GM23248 (cell line): Measurements from ENCODE around the gene SRP14. TPM values are rescaled to one million over a fixed set of nuclear protein-coding genes. Genes with fewer than 3 reads are reported as not detected.

Experiments used
- DNase-seq: peaks from one replicate; pipeline ENCODE4 v3.0.0-alpha.2; 2015
- H2AFZ ChIP-seq: fragments of 200-600 bp; sonication (generic); 2 replicates; pipeline ENCODE4 v1.6.1; 2016; ENCODE audit warnings: antibody characterized with exemption
- H3F3A ChIP-seq: fragments of 200-600 bp; sonication (generic); 2 replicates; pipeline ENCODE4 v1.6.1; 2016; ENCODE audit warnings: mild to moderate bottlenecking, antibody characterized with exemption, mixed run types; ENCODE audit not compliant: insufficient read depth
- H3K27ac ChIP-seq: fragments of 200-600 bp; sonication (generic); 2 replicates; pipeline ENCODE4 v1.5.1; 2016; ENCODE audit warnings: mild to moderate bottlenecking
- H3K27me3 ChIP-seq: fragments of 200-600 bp; sonication (generic); replicated peaks from 2 replicates; pipeline ENCODE4 v1.6.1; 2016; ENCODE audit warnings: mild to moderate bottlenecking; ENCODE audit not compliant: insufficient read depth
- H3K36me3 ChIP-seq: fragments of 200-600 bp; sonication (generic); 2 replicates; pipeline ENCODE4 v1.6.1; 2016; ENCODE audit warnings: low read depth, mild to moderate bottlenecking
- H3K4me1 ChIP-seq: fragments of 200-600 bp; sonication (generic); 2 replicates; pipeline ENCODE4 v1.6.1; 2016; ENCODE audit warnings: mild to moderate bottlenecking; ENCODE audit not compliant: insufficient read depth
- H3K4me2 ChIP-seq: fragments of 200-600 bp; sonication (generic); one replicate; pipeline ENCODE4 v1.6.1; 2016; ENCODE audit warnings: mild to moderate bottlenecking; ENCODE audit not compliant: unreplicated experiment
- H3K4me3 ChIP-seq: fragments of 200-600 bp; sonication (generic); 2 replicates; pipeline ENCODE4 v1.5.1; 2016; ENCODE audit warnings: mild to moderate bottlenecking
- H3K79me2 ChIP-seq: fragments of 200-600 bp; sonication (generic); 2 replicates; pipeline ENCODE4 v1.6.1; 2016; ENCODE audit warnings: mild to moderate bottlenecking; ENCODE audit not compliant: insufficient read depth
- H3K9ac ChIP-seq: fragments of 200-600 bp; sonication (generic); 2 replicates; pipeline ENCODE4 v1.6.1; 2016; ENCODE audit warnings: mild to moderate bottlenecking
- H3K9me2 ChIP-seq: fragments of 200-600 bp; sonication (generic); 2 replicates; pipeline ENCODE4 v1.6.1; 2016; ENCODE audit warnings: mixed run types, mild to moderate bottlenecking, moderate library complexity; ENCODE audit not compliant: insufficient read depth
- H3K9me3 ChIP-seq: fragments of 200-600 bp; sonication (generic); one replicate; pipeline ENCODE4 v1.6.1; 2017; ENCODE audit warnings: low read depth
- H4K20me1 ChIP-seq: fragments of 200-600 bp; sonication (generic); 2 replicates; pipeline ENCODE4 v1.6.0; 2016; ENCODE audit not compliant: insufficient read depth
- EZH2 ChIP-seq: fragments of 200-600 bp; sonication (generic); IDR thresholded peaks from 2 replicates; pipeline ENCODE4 v1.6.1; 2018; ENCODE audit warnings: antibody characterized with exemption, mild to moderate bottlenecking; ENCODE audit not compliant: insufficient read depth, poor library complexity, severe bottlenecking
- EZH2phosphoT487 ChIP-seq: fragments of 200-600 bp; sonication (generic); IDR thresholded peaks from 2 replicates; pipeline ENCODE4 v1.6.1; 2018; ENCODE audit warnings: antibody characterized with exemption, moderate library complexity, mild to moderate bottlenecking, low read depth; ENCODE audit not compliant: insufficient read depth
- WGBS, 2 experiments: methylation state at CpG; one replicate each; pipeline ENCODE4 v1.1.6; 2015 to 2017; ENCODE audit warnings: low lambda C conversion rate in 2 of 2, low coverage in 1 of 2; ENCODE audit errors: missing lambda C conversion rate in 2 of 2; 5-methylcytosine and 5-hydroxymethylcytosine counted together
- in situ Hi-C: fragments of 300-500 bp; cut with MboI; formaldehyde crosslinking; loops from 2 replicates; pipeline ENCODE4 v1.15.0; 2020
- polyA plus RNA-seq: library from polyadenylated mRNA; unstranded; fragments of >200 nt; fragmentation: Nextera tagmentation; extraction: Ambion mirVana; gene quantifications from 2 replicates; pipeline ENCODE4 v1.2.1, GENCODE V29; 2016
- total RNA-seq: library from RNA; depleted of rRNA; stranded (reverse); fragments of >200 nt; shearing (Covaris generic); gene quantifications from 2 replicates; pipeline ENCODE4 v1.2.3, GENCODE V29; 2014

The SRP14 gene
- total and polyA plus RNA-seq, 2 experiments from 2014 or later = 282 to 796 TPM

DNA sequence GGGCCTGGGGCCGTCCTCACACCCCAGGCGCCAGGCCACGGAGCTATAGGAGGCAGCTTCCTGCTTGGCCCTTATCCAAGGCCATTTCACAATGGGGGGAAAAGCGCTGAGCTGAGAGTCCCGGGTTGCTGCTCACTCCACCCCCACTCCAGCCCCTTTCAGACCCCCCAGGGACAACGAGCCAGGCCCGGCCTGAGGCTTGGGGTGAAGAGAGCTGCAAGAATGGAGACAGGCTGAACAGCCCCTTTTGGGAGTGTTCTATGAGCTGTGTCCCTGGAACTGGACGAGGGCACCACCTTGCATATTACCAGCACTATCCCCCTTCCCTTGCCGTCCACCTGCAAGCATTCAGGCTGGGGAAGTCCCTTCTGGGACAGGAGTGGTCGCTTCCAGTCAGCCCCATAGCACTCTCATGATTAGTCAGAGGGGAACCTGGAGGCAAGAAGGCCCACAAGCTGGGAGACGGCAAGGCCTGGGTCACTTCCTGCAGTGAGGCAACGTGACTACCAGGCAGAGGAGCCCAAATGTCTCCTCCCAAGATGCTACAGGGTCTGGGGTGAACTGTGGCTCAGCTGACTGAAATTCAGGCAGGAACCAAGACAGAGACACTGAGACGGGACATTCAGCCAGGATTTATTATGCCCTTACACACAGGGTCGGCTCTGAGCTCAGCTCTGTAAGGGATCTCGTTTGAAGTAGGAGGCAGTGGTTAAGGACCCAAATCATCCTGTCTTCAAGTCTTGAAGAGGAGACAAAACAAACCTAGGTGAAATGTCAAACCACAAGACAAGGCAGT is 8.6 kb upstream of the SRP14 start:
- Histone ChIP-seq H4K20me1 (no peaks in the 10 kb centered on the region), H3K4me1 (peaks cover 31% of the 10 kb centered on the region), H3K36me3 (no peaks in the 10 kb centered on the region), H3K9ac (peak overlapping the region; percentile 53), H2AFZ (peak overlapping the region; percentile 38), H3K4me2 (peak overlapping the region; percentile 18), H3K27me3 (no peaks in the 10 kb centered on the region), H3K9me3 (no peaks in the 10 kb centered on the region), H3K9me2 (no peaks in the 10 kb centered on the region), H3K79me2 (no peaks in the 10 kb centered on the region), H3K4me3 (no peak overlapping the region), H3K27ac (peak overlapping the region; percentile 66), H3F3A (peaks cover 13% of the 10 kb centered on the region)
- peak; percentile 90 for DNase-seq
- no peak for TF ChIP-seq EZH2phosphoT487
- no peak for TF ChIP-seq EZH2
- in situ Hi-C loops = loop anchor here (10.0 kb wide), 2 partner anchors 167 to 227 kb away; no protein-coding TSS in a partner anchor
- 33 to 34% methylated on average over 14 to 15 of the region's 15 CpGs for WGBS, 2 experiments

DNA sequence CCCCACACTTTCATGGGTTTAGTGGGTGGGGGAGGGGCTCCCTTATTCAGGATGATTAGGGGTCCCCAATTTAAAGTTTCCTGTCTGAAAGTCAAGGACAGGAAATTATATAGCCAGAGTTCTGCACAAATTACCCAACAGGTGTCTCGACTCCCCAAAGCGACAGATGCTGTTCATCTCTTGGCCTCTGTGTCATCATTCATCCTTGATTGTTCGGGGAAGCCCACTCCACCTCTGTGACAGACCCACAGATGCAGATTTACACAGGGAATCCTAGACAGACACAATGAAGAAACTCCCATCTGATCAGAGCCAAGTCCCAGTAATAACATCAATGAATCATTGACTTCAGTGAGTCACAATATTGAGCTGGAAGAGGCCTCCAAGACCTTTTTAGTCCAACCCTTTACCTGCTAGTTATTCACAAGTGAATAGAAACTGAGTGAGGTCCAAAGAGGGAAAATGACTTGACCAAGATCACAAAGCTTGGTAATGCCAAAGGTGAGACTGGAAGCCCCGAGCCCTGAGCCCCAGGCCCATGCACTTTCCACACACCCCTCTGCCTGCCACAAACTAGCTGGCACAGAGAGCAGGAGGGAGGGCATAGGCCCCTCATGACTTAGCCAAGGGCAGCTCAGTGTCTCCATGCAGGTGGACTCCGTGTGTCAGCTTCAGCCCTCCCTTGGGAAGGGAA is 7.9 kb upstream of the SRP14 start:
- Histone ChIP-seq H3K4me3 (no peak overlapping the region), H3K9me3 (no peaks in the 10 kb centered on the region), H3K9ac (no peak overlapping the region), H3K27me3 (no peaks in the 10 kb centered on the region), H3K36me3 (no peaks in the 10 kb centered on the region), H2AFZ (no peak overlapping the region), H3K9me2 (no peaks in the 10 kb centered on the region), H4K20me1 (no peaks in the 10 kb centered on the region), H3K27ac (peak overlapping the region; percentile 66), H3K4me1 (peaks cover 31% of the 10 kb centered on the region), H3K79me2 (no peaks in the 10 kb centered on the region), H3F3A (peaks cover 13% of the 10 kb centered on the region), H3K4me2 (peak overlapping the region; percentile 18)
- DNase-seq = peak; percentile 86
- 44 to 47% methylated on average over 4 to 5 of the region's 5 CpGs for WGBS, 2 experiments
- TF ChIP-seq EZH2 (no peak), EZH2phosphoT487 (no peak)
- in situ Hi-C loops = loop anchor here (10.0 kb wide), 2 partner anchors 168 to 228 kb away; no protein-coding TSS in a partner anchor

DNA sequence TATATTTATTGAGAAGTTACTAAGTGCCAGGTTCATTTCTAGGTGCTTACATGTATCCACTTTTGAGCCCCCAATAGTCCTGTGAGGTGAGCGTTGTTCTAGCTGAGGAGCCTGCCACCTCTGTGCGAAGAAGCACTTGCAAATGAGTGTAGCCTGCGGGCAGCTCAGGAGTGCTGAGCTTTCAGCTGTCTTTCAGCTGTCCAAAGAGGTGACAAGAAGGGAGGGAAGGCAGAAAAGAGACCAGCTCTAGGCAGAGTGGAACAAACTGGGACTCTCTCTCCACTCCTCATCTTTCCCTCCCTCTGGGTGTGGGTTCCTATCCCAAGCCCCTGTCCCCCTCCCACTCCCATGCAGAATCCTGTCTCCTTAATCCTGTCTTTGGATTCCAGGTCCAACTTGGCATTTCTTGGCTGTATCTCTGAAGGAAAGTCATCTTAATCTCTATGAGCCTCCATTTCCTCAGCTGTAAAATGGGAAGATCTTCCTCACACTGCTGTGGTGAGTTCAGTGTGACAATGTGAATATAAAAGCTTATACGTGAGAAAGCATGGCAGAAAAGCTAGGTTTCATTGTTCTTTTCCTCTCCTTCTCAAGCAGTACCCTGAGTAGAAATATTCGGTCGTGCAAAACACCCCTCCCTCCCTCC is 6.7 kb upstream of the SRP14 start:
- Histone ChIP-seq H3K27ac (no peak overlapping the region), H3K79me2 (no peaks in the 10 kb centered on the region), H3K9ac (peak overlapping the region; percentile 42; the same call in 1 of the 2 replicates), H2AFZ (peak overlapping the region; percentile 72; the same call in 1 of the 2 replicates), H3F3A (peaks cover 13% of the 10 kb centered on the region), H3K27me3 (no peaks in the 10 kb centered on the region), H3K4me2 (peak overlapping the region; percentile 78), H4K20me1 (no peaks in the 10 kb centered on the region), H3K4me1 (peaks cover 31% of the 10 kb centered on the region), H3K4me3 (peak overlapping the region; percentile 62), H3K36me3 (no peaks in the 10 kb centered on the region), H3K9me2 (no peaks in the 10 kb centered on the region), H3K9me3 (no peaks in the 10 kb centered on the region)
- 83 to 93% methylated on average over 6 of the region's 6 CpGs for WGBS, 2 experiments
- in situ Hi-C loops = loop anchor here (10.0 kb wide), 2 partner anchors 169 to 229 kb away; no protein-coding TSS in a partner anchor
- no peak for DNase-seq
- TF ChIP-seq EZH2phosphoT487 = no peak
- TF ChIP-seq EZH2 = no peak
